PC-9 (cell line): ENCODE results near the gene ZNF512.

ENCODE experiments used
- CTCF ChIP-seq: fragments of 200-600 bp; sonication (generic); conservative IDR thresholded peaks from 2 replicates; pipeline ENCODE4 v1.6.1; 2017; ENCODE audit warnings: mixed run types, antibody characterized with exemption, mild to moderate bottlenecking, moderate library complexity
- EZH2 ChIP-seq: fragments of 200-600 bp; sonication (generic); IDR thresholded peaks from 2 replicates; pipeline ENCODE4 v1.8.0; 2017; ENCODE audit warnings: antibody characterized with exemption, low read depth

DNA sequence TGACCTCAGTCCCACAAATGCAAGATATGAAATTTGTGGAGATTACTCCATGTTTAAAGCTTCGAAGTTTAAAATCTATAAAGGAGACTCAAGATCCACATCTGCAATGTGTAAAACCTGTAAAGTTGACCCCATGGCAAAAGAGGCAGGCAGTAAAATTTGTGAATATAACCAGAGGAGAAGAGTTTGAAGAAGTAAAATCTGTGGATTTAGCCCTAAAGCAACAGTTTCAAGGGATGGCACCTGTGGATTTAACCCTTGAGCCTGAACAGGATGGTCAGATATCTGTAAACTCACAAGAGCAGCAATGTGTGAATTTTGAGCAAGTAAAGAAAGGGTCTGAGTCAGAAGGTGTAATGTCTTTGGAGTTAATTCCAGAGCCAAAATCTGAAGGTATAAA, 11.2 kb upstream of the ZNF512 start:
- TF ChIP-seq CTCF = no peak
- no peak for TF ChIP-seq EZH2
